Activated CD4-positive, alpha-beta T cell treated with anti-CD3 and anti-CD28 coated beads, Interleukin-2, amount 50 U/mL, for 48 hours (primary cell): Measurements from ENCODE around the gene BSN.
"Not testable (repeated sequence)": the region's sequence is repeated elsewhere in the genome, so short reads cannot be mapped to it uniquely, and the experiment has no call there.

Source experiments
- DNase-seq, 2 experiments: peaks; one replicate each; pipeline ENCODE4 v3.0.0-alpha.2; 2020

The BSN gene

GRCh38 chr3:49680493-49681231, 126.4 kb downstream of the BSN start:
- DNase-seq = no peak

GRCh38 chr3:49681232-49681522, 126.9 kb downstream of the BSN start:
- no peak for DNase-seq

GRCh38 chr3:49681543-49681942, 127.3 kb downstream of the BSN start:
- no peak for DNase-seq

- DNase-seq = no peak
These were observed 128.9 kb downstream of the BSN start for GRCh38 chr3:49683162-49683561.

GRCh38 chr3:49684453-49684852, 130.2 kb downstream of the BSN start:
- not testable (repeated sequence) for DNase-seq

DNA sequence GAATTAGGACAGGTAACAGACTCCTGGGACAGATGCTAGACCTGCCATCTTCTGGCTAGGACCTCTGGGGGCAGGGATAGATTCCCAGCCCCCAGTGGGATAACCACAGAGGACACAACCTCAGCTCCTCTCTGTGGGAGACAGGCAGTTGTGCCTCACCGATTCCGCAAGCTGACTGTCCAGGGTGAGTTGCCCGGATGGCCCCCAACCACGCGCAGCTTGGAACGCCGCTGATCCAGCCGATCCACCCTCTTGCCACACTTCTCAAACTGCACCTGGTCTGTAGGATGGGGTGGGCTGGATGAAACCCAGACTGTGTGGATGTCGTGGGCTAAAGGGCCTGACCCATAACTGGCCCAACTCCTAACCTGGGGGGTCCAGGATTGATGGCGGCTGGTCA, 130.8 kb downstream of the BSN start:
- not testable (repeated sequence) for DNase-seq

- not testable (repeated sequence) for DNase-seq
These were observed 131.6 kb downstream of the BSN start for GRCh38 chr3:49685846-49686245.

DNA sequence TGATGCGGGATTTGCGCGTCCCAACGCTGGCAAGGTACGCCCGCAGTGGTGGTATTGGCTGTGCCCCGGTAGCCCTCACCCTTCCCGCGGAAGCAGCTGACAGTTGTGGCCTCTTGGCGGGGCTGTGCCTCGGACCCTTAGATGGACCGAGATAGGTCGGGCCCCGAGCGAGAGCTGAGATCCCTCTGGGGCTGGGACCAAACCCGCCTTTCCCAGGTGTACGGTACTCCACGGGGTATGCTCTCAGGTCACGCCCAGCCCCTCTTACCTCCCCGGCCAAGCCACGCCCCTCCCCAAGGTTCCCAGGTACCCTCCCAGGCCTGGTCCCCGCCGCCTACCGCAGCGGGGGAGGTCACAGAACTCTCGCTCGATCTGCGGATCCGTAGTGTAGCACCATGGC, 132.1 kb downstream of the BSN start:
- DNase-seq = peak; percentile 33 to 42

GRCh38 chr3:49686769-49687423, 132.6 kb downstream of the BSN start:
- DNase-seq = peak; percentile 56 to 67

DNA sequence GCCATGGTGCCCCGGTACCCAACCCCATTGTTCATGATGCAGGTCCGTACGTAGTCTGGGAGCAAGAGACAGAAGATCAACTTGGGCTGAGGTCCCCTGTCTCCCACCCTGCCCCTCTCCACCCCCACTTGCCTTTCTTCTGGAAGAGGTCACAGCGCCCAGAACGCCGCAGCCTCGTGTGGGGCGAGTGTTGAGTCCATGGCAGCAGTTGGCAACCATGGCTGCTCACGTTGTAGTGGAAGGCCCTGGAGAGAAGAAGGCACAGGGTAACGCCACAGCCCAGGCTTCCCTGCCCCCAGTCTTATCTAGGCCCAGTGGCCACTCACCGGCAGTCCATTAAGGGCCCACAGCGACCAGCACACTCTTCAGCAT, 133.1 kb downstream of the BSN start:
- not testable (repeated sequence) for DNase-seq

GRCh38 chr3:49688338-49689045, 134.2 kb downstream of the BSN start:
- DNase-seq = not testable (repeated sequence)

DNA sequence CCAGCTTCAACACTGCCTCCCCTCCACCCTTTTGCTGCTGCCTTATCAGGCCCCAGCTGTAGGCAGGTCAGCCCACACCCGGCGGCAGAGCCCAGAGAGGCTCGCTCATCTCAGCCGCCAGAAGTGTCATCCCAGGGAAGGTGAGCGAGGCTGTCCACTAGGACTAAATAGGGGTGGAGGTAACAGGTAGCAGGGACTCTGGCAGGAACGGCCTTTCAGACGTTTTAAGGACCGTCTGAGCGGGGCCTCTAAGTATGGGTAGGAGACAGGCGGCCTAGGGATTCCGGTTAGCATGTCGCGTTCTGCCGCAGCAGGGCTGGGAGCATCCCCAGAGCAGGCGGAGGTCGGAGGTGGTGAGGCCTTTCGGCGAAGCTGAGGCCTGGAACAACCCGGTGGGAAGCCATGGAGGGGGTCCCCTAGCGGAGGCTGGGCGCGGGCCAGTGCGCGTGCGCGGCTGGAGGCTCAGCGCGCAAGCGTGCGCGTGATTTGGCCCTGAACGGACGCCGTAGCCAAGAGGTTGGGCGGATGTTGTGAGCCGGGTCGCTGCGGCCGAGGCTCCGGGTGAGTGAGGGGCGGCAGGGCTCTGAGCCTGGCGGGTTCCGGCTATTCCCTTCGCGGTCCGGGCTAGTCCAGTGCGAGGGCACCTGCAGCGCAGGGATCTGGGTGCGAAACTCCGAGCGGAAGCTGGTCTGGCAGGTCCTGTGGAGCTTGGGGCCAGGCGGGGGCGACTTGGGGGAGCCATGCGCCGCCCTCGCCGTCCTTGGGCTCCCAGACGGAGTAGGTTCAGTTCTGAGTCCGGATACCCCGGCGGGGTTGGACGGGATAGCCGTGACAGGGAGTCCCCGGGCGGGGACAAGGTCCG, 135.0 kb downstream of the BSN start, which contains the start of the genes MST1 and RNF123:
TSS of gene MST1 (minus strand) at position 429 of the 862 bp plus-strand sequence. CDS start 783 bp downstream, outside the sequence.
TSS of gene RNF123 (plus strand) at position 512 of the 862 bp plus-strand sequence. CDS start 1,609 bp downstream, outside the sequence.
- DNase-seq = peak; percentile 91 to 92

DNA sequence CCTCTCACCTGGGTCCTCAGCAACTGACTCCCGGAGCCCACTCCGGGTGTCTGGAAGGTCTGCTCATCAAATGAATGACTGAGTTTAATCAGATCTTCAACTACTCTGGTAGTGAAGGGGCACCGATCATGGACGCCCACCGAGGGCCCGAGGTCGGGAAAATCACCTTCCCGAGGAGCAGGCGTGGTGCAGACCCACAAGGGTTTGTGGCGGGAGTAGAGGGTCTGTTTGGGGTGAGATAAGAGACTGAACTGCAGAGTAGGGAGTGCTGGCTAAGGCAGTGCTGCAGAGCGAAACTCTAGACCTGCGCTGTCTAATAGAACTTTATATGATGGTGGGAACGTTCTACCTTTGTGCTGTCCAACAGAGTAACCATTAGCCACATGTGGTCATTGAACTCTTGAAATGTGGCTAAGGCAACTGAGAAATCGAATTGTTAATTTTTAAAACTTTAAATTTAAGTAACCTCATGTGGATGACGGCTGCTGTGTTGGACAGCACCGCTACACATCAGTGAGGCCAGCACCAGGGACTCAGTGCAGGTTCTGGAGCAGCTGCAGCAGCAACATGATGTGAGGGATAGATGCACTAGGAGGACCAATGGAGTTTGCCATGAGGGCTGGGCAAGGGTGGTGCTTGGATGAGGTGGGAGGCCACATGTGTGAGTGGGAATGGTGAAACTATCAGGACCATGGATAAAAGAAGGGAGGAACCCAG, 135.8 kb downstream of the BSN start:
- not testable (repeated sequence) for DNase-seq

- DNase-seq = not testable (repeated sequence)
These were observed 136.6 kb downstream of the BSN start for GRCh38 chr3:49690856-49691255.

- not testable (repeated sequence) for DNase-seq
These were observed 137.2 kb downstream of the BSN start for GRCh38 chr3:49691481-49691880.

DNA sequence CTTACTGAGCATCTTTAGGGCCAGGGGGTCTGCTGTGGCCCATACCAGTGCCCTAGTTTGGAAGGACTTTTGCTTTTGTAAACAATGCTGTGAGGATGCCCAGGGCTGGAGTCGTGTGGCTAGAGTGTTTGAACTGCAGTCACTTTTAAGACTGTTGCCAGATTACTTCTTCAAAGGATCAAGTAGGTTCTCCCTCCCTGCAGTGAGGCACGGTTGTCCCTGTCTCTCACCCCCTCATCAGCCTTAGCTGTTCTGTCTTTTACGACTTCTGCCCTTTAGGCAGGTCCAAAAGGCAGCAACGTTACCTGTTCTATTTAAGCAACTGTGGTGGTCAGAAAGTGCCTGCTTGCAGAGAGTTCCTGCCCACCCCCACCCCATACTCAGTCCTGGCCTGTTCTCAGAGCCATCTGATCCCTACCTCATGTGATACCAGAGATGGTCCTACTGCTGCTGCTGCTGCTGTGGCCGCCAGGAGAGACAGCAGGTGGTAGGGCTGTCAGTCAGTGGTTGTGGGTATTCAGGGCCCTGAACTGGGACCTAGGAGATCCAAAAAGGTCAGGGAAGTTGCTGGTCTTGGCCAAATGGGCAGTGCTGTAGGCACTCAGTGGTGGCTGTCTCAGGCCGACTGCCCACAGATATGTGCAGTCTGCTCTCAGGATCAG, 140.3 kb downstream of the BSN start:
- not testable (repeated sequence) for DNase-seq

DNA sequence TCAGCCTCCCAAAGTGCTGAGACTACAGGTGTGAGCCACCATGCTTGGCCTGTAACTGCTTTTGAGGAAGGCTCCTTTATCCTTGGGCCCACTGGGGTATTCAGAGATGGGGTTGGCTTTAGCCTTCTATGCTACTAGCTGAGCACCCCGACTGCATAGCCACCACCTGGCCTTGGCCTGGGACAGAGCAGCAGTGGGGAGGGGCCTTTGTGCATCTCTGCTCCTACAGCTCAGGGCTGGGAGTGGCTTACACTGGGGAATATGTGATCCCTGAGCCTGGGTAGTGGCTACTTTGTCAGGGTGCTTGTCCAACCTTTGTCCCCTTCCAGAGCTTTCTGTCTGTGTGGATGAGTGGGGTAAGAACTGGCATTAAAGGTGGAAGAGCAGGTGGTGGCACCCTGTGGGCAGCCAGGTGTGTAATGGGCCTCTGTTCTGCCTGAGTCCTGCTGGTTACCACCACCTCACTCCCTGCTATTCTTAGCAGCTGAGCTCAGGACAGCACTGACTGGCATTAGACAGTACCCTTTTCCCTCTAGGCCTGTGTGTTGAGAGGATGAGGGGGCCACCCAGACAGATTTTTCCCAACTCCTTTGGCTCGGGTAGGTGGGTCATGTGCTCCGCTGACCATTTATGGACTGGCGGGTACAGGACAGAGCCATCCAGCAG, 141.2 kb downstream of the BSN start:
- not testable (repeated sequence) for DNase-seq

DNA sequence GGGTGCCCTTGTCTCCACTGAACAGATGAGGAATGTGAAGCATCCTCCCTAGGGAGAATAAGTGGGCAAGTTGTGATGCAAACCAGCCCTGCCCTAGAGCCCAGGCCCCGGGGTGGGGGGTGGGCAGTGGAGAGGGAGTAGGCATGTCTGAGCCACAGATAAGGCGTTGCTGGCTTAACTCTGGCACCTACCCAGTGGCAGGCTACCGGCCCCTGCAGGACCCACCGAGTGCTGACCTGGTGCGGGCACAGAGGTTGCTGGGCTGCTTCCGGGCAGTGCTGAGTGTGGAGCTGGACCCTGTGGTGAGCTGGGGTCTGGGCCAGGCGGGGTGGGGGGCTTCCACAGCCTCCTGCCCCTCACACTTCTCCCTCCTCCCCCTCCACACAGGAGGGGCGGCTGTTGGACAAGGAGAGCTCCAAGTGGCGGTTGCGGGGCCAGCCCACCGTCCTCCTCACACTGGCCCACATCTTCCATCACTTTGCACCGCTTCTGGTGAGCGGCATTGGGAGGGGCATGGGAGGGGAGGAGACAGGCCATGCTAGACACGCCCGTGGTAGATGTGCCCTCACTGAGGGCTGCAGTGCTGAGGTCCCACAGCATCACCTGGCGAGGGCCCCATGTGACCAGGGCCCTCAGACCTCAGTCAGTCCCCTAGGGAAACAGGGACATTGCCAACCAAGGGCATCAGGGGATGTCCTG, 145.2 kb downstream of the BSN start:
- DNase-seq = no peak

DNA sequence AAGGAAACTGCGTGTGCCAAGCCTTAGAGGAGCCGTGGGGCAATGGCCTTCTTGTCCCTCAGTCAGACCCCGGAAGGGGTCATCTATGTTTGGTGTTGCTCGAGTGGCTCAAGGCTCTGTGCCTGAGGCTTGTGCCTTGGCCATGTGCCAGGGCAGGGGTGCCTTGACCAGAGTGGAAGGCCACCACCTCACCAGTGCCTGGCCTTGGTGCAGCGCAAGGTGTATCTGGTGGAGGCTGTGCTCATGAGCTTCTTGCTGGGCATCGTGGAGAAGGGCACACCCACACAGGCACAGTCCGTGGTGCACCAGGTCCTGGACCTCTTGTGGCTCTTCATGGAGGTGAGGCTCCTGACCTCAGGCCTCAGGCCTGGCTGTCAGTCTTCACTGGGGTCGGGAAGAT, 145.7 kb downstream of the BSN start:
- DNase-seq = no peak

- DNase-seq = no peak
These were observed 146.3 kb downstream of the BSN start for GRCh38 chr3:49700453-49701128.
